ENCODE results near the gene MAP3K15. TPM values are rescaled to one million over a fixed set of nuclear protein-coding genes. Genes with fewer than 3 reads are reported as not detected.
"Not testable (repeated sequence)": the region's sequence is repeated elsewhere in the genome, so short reads cannot be mapped to it uniquely, and the experiment has no call there.

MAP3K15 gene
- total RNA-seq, 1 donor from 2014 or later, result 1.1 TPM

GRCh38 chrX:19443869-19444526 is 71.3 kb downstream of the MAP3K15 start:
- H4K20me1 ChIP-seq (ENCODE audit: low read depth), result no peaks in the 10 kb centered on the region
- no peaks in the 10 kb centered on the region for H3F3A ChIP-seq (ENCODE audit: low read depth)
- Mint-ChIP-seq H3K4me1 (no peaks in the 10 kb centered on the region), H3K27ac (no peak overlapping the region), H3K27me3 (ENCODE audit: insufficient read depth, low read depth) (peaks cover 5% of the 10 kb centered on the region), H3K36me3 (no peaks in the 10 kb centered on the region), H3K9me3 (peaks cover 9% of the 10 kb centered on the region), H3K4me3 (no peak overlapping the region)
- no peak overlapping the region for H2AFZ ChIP-seq (replicated peaks)
- no peaks in the 10 kb centered on the region for H3K4me1 ChIP-seq
- DNase-seq (ENCODE audit: low spot score), result no peak
- H3K4me2 ChIP-seq, result no peak overlapping the region
- no peaks in the 10 kb centered on the region for H3K36me3 ChIP-seq
- TF ChIP-seq EZH2 (IDR thresholded peaks at IDR 0.05) (no peak), CTCF (IDR thresholded peaks at IDR 0.05) (no peak), EZH2phosphoT487 (IDR thresholded peaks at IDR 0.05) (no peak)
- H3K27ac ChIP-seq, result no peak overlapping the region
- no peaks in the 10 kb centered on the region for H3K79me2 ChIP-seq (ENCODE audit: low read depth)
- no peak overlapping the region for H3K9ac ChIP-seq
- H3K9me3 ChIP-seq (ENCODE audit: low read depth), result no peaks in the 10 kb centered on the region
- no peaks in the 10 kb centered on the region for H3K27me3 ChIP-seq
- no peak overlapping the region for H3K4me3 ChIP-seq

GRCh38 chrX:19440713-19441112 is 74.6 kb downstream of the MAP3K15 start:
- no peak overlapping the region for H3K4me2 ChIP-seq
- no peaks in the 10 kb centered on the region for H3K79me2 ChIP-seq (ENCODE audit: low read depth)
- Mint-ChIP-seq H3K4me1 (no peaks in the 10 kb centered on the region), H3K27ac (no peak overlapping the region), H3K4me3 (no peak overlapping the region), H3K36me3 (no peaks in the 10 kb centered on the region), H3K9me3 (peaks cover 10% of the 10 kb centered on the region), H3K27me3 (ENCODE audit: insufficient read depth, low read depth) (peaks cover 2% of the 10 kb centered on the region)
- DNase-seq (ENCODE audit: low spot score), result no peak
- H3F3A ChIP-seq (ENCODE audit: low read depth), result no peaks in the 10 kb centered on the region
- TF ChIP-seq CTCF (IDR thresholded peaks at IDR 0.05), result no peak
- no peak for TF ChIP-seq EZH2 (IDR thresholded peaks at IDR 0.05)
- no peak for TF ChIP-seq EZH2phosphoT487 (IDR thresholded peaks at IDR 0.05)
- no peak overlapping the region for H3K4me3 ChIP-seq
- H3K36me3 ChIP-seq, result no peaks in the 10 kb centered on the region
- no peak overlapping the region for H3K27ac ChIP-seq
- no peaks in the 10 kb centered on the region for H3K9me3 ChIP-seq (ENCODE audit: low read depth)
- H3K4me1 ChIP-seq, result no peaks in the 10 kb centered on the region
- H4K20me1 ChIP-seq (ENCODE audit: low read depth), result no peaks in the 10 kb centered on the region
- no peak overlapping the region for H2AFZ ChIP-seq (replicated peaks)
- no peaks in the 10 kb centered on the region for H3K27me3 ChIP-seq
- no peak overlapping the region for H3K9ac ChIP-seq

DNA sequence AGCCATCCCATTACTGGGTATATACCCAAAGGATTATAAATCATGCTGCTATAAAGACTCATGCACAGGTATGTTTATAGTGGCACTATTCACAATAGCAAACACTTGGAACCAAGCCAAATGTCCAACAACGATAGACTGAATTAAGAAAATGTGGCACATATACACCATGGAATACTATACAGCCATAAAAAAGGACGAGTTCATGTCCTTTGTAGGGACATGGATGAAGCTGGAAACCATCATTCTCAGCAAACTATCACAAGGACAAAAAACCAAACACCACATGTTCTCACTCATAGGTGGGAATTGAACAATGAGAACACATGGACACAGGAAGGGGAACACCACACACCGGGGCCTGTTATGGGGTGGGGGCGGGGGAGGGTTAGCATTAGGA is 92.6 kb downstream of the MAP3K15 start:
- H3K27ac ChIP-seq, result not testable (repeated sequence)

DNA sequence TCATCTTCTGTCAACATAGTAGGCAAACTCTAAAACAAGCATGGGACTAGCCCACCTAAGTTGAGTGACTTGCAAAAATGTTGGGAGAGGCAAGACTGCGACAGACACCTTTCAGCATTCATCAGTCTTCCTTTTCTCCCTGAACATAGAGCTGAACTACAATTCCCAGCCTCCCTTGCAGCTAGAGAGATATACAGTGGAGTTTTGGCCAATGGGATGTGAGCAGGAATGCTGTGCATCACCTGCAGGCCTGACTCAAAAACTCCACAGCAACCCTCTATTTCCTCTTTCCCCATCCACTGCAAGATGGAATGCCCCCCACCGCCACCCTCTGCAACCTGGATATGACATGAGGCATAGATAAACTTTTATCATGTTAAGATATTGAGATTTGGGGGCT is 105.0 kb downstream of the MAP3K15 start:
- H4K20me1 ChIP-seq (ENCODE audit: low read depth), result no peaks in the 10 kb centered on the region
- H2AFZ ChIP-seq (replicated peaks), result no peak overlapping the region
- Mint-ChIP-seq H3K27me3 (ENCODE audit: insufficient read depth, low read depth) (peaks cover 2% of the 10 kb centered on the region), H3K4me3 (no peak overlapping the region), H3K36me3 (no peaks in the 10 kb centered on the region), H3K4me1 (no peaks in the 10 kb centered on the region), H3K9me3 (peaks cover 11% of the 10 kb centered on the region), H3K27ac (no peak overlapping the region)
- no peaks in the 10 kb centered on the region for H3K9me3 ChIP-seq (ENCODE audit: low read depth)
- H3K4me3 ChIP-seq, result no peak overlapping the region
- no peak overlapping the region for H3K9ac ChIP-seq
- H3K36me3 ChIP-seq, result no peaks in the 10 kb centered on the region
- no peaks in the 10 kb centered on the region for H3K79me2 ChIP-seq (ENCODE audit: low read depth)
- H3K27ac ChIP-seq, result no peak overlapping the region
- H3K4me2 ChIP-seq, result no peak overlapping the region
- TF ChIP-seq EZH2 (IDR thresholded peaks at IDR 0.05) (no peak), EZH2phosphoT487 (IDR thresholded peaks at IDR 0.05) (no peak), CTCF (IDR thresholded peaks at IDR 0.05) (no peak)
- no peaks in the 10 kb centered on the region for H3K27me3 ChIP-seq
- H3K4me1 ChIP-seq, result no peaks in the 10 kb centered on the region
- H3F3A ChIP-seq (ENCODE audit: low read depth), result no peaks in the 10 kb centered on the region
- no peak for DNase-seq (ENCODE audit: low spot score)

More for the DNA sequence above, 92.6 kb downstream of the MAP3K15 start:
- not testable (repeated sequence) for H3K4me2 ChIP-seq; H3K36me3 ChIP-seq; H3K36me3 Mint-ChIP-seq; H2AFZ ChIP-seq (replicated peaks); H3K4me1 ChIP-seq; H3F3A ChIP-seq (ENCODE audit: low read depth); H3K9ac ChIP-seq; H3K27me3 ChIP-seq; DNase-seq (ENCODE audit: low spot score); H3K27me3 Mint-ChIP-seq (ENCODE audit: insufficient read depth, low read depth); H3K27ac Mint-ChIP-seq; H3K4me1 Mint-ChIP-seq; H3K79me2 ChIP-seq (ENCODE audit: low read depth); H3K9me3 ChIP-seq (ENCODE audit: low read depth); H4K20me1 ChIP-seq (ENCODE audit: low read depth); H3K4me3 Mint-ChIP-seq; H3K9me3 Mint-ChIP-seq; H3K4me3 ChIP-seq
